H1 (cell line): ENCODE results near the gene RAD51B. TPM values are rescaled to one million over a fixed set of nuclear protein-coding genes. Genes with fewer than 3 reads are reported as not detected.

Experiments
- CTCF ChIA-PET: fragments of 300-600 bp; sonication (Branson Sonifier 250); formaldehyde crosslinking; loops from one replicate; lab custom pipeline; 2021; ENCODE audit not compliant: partially characterized antibody; lab: Charles Lee
- POLR2A ChIA-PET: fragments of 300-600 bp; sonication (Branson Sonifier 250); formaldehyde crosslinking; loops from one replicate; lab custom pipeline; 2021; ENCODE audit warnings: inconsistent platforms; ENCODE audit not compliant: partially characterized antibody; lab: Charles Lee
- DNase-seq, 2 experiments: peaks; one replicate each; pipeline versions ENCODE4 v3.0.0 to v3.0.0-alpha.2; 2010 to 2022; ENCODE audit warnings: low spot score in 2 of 2, low read depth in 1 of 2, mixed read lengths in 1 of 2
- FAIRE-seq: peaks from 2 replicates; lab custom pipeline; 2011; peaks lifted over from hg19 to GRCh38; lab: Jason Lieb, UNC
- H2AFZ ChIP-seq: 2 replicates; pipeline ENCODE4 v1.8.1; 2012; ENCODE audit warnings: low read length, inconsistent platforms
- H2AK5ac ChIP-seq: 2 replicates; pipeline ENCODE4 v1.6.1; 2013; ENCODE audit warnings: low read depth, low read length
- H2BK120ac ChIP-seq: replicated peaks from 2 replicates; pipeline ENCODE3; 2013; ENCODE audit warnings: low read depth, low read length, inconsistent platforms
- H2BK12ac ChIP-seq: 2 replicates; pipeline ENCODE4 v1.6.1; 2013; ENCODE audit warnings: low read depth, low read length
- H2BK15ac ChIP-seq: 2 replicates; pipeline ENCODE4 v1.6.1; 2013; ENCODE audit warnings: low read length
- H2BK20ac ChIP-seq: 2 replicates; pipeline ENCODE4 v1.6.1; 2013; ENCODE audit warnings: low read length
- H2BK5ac ChIP-seq: 2 replicates; pipeline ENCODE4 v1.6.1; 2013; ENCODE audit warnings: low read depth, low read length
- H3K14ac ChIP-seq: 2 replicates; pipeline ENCODE4 v1.6.1; 2013; ENCODE audit warnings: inconsistent platforms; ENCODE audit not compliant: insufficient read length
- H3K18ac ChIP-seq: 2 replicates; pipeline ENCODE4 v1.6.1; 2013; ENCODE audit warnings: low read length; ENCODE audit errors: extremely low read depth
- H3K23ac ChIP-seq: 2 replicates; pipeline ENCODE4 v1.6.1; 2013; ENCODE audit warnings: inconsistent platforms; ENCODE audit not compliant: insufficient read length
- H3K23me2 ChIP-seq: 2 replicates; pipeline ENCODE4 v1.6.1; 2013; ENCODE audit warnings: low read depth, low read length
- H3K27ac ChIP-seq: 2 replicates; pipeline ENCODE4 v1.6.1; 2011; ENCODE audit warnings: low read depth, low read length, inconsistent platforms
- H3K27me3 ChIP-seq, 4 experiments: replicated peaks in 1 of 4; 1 replicate in 1 of 4; 2 replicates in 3 of 4; pipeline versions ENCODE4 v1.6.1 to v1.8.1; 2011 to 2013; ENCODE audit warnings: low read length in 3 of 4, mild to moderate bottlenecking in 3 of 4, inconsistent platforms in 2 of 4, mixed read lengths in 2 of 4, moderate library complexity in 1 of 4; ENCODE audit not compliant: control insufficient read depth in 3 of 4, insufficient read depth in 3 of 4; ENCODE audit errors: extremely low read depth in 1 of 4
- H3K36me3 ChIP-seq, 4 experiments: 2 replicates each; pipeline versions ENCODE4 v1.6.1 to v1.8.1; 2011 to 2013; ENCODE audit warnings: mild to moderate bottlenecking in 4 of 4, low read length in 3 of 4, moderate library complexity in 2 of 4, control low read depth in 1 of 4, inconsistent platforms in 1 of 4; ENCODE audit not compliant: insufficient read depth in 4 of 4, control insufficient read depth in 2 of 4
- H3K4ac ChIP-seq: replicated peaks from 2 replicates; pipeline ENCODE3; 2013; ENCODE audit warnings: low read length, low read depth, mixed read lengths, inconsistent platforms; ENCODE audit not compliant: insufficient read length
- H3K4me1 ChIP-seq, 4 experiments: replicated peaks in 1 of 4; 1 replicate in 1 of 4; 2 replicates in 3 of 4; pipeline versions ENCODE4 v1.6.1 to v1.8.1; 2011 to 2013; ENCODE audit warnings: low read length in 3 of 4, inconsistent platforms in 2 of 4, mixed read lengths in 1 of 4; ENCODE audit not compliant: insufficient read depth in 4 of 4, control insufficient read depth in 3 of 4
- H3K4me2 ChIP-seq, 2 experiments: 2 replicates each; pipeline versions ENCODE4 v1.6.1 to v1.8.1; 2011 to 2013; ENCODE audit warnings: low read depth in 2 of 2, low read length in 2 of 2, control low read depth in 1 of 2, inconsistent platforms in 1 of 2, mild to moderate bottlenecking in 1 of 2; ENCODE audit not compliant: insufficient read depth in 1 of 2
- H3K4me3 ChIP-seq, 4 experiments: fragments of 200-600, 300-600 bp in 1 of 4; sonication (generic), shearing (Covaris generic), sonication (Bioruptor Twin) in 1 of 4; 2 replicates each; pipeline versions ENCODE4 v1.5.1 to v1.8.1; 2011 to 2016; ENCODE audit warnings: low read length in 4 of 4, low read depth in 3 of 4, control low read depth in 2 of 4, inconsistent platforms in 2 of 4, mild to moderate bottlenecking in 2 of 4, mixed read lengths in 1 of 4, moderate library complexity in 1 of 4; ENCODE audit not compliant: insufficient read depth in 2 of 4; ENCODE audit errors: extremely low read depth in 1 of 4
- H3K56ac ChIP-seq: replicated peaks from 2 replicates; pipeline ENCODE3; 2013; ENCODE audit warnings: low read depth, mild to moderate bottlenecking, mixed read lengths, low read length, inconsistent platforms; ENCODE audit not compliant: insufficient read length
- H3K79me1 ChIP-seq: 2 replicates; pipeline ENCODE4 v1.6.1; 2013; ENCODE audit warnings: low read depth, low read length, control low read depth
- H3K79me2 ChIP-seq, 2 experiments: 2 replicates each; pipeline versions ENCODE4 v1.6.1 to v1.8.1; 2012 to 2013; ENCODE audit warnings: low read length in 2 of 2, mild to moderate bottlenecking in 2 of 2, inconsistent platforms in 1 of 2; ENCODE audit not compliant: insufficient read depth in 2 of 2, control insufficient read depth in 1 of 2
- H3K9ac ChIP-seq, 4 experiments: replicated peaks in 1 of 4; 1 replicate in 1 of 4; 2 replicates in 3 of 4; pipeline versions ENCODE4 v1.6.1 to v1.8.1; 2011 to 2013; ENCODE audit warnings: low read depth in 3 of 4, low read length in 3 of 4, control low read depth in 2 of 4, mild to moderate bottlenecking in 2 of 4, moderate library complexity in 2 of 4, inconsistent platforms in 1 of 4; ENCODE audit errors: extremely low read depth in 1 of 4
- H3K9me3 ChIP-seq, 2 experiments: 2 replicates each; pipeline versions ENCODE4 v1.6.1 to v1.8.1; 2012 to 2013; ENCODE audit warnings: mild to moderate bottlenecking in 2 of 2, moderate library complexity in 2 of 2, control low read depth in 1 of 2, inconsistent platforms in 1 of 2, low read depth in 1 of 2, low read length in 1 of 2, mixed read lengths in 1 of 2; ENCODE audit not compliant: insufficient read depth in 2 of 2
- H4K20me1 ChIP-seq, 2 experiments: replicated peaks in 1 of 2; 2 replicates each; pipeline versions ENCODE3 to v1.8.1; 2011 to 2013; ENCODE audit warnings: inconsistent platforms in 2 of 2, low read length in 2 of 2, mild to moderate bottlenecking in 1 of 2; ENCODE audit not compliant: insufficient read depth in 2 of 2, control insufficient read depth in 1 of 2
- H4K5ac ChIP-seq: 2 replicates; pipeline ENCODE4 v1.6.1; 2013; ENCODE audit warnings: low read length, low read depth, mixed read lengths, inconsistent platforms; ENCODE audit not compliant: insufficient read length
- H4K8ac ChIP-seq: 2 replicates; pipeline ENCODE4 v1.8.0; 2013; ENCODE audit warnings: mild to moderate bottlenecking, moderate library complexity, low read length, inconsistent platforms; ENCODE audit not compliant: insufficient read depth; ENCODE audit errors: extremely low read depth
- H4K91ac ChIP-seq: replicated peaks from 2 replicates; pipeline ENCODE3; 2013; ENCODE audit warnings: low read length, mixed read lengths, inconsistent platforms; ENCODE audit not compliant: insufficient read length
- ASH2L ChIP-seq: fragments of 200-600, 300-600 bp; sonication (generic); IDR thresholded peaks from one replicate; pipeline ENCODE4 v1.7.1; 2017; ENCODE audit warnings: low read length
- CBX5 ChIP-seq: fragments of 300-800, 300-1000 bp; sonication (generic); IDR thresholded peaks from 2 replicates; pipeline ENCODE4 v1.7.1; 2016; ENCODE audit warnings: antibody characterized with exemption, low read length, low read depth
- E2F6 ChIP-seq: IDR thresholded peaks from 2 replicates; pipeline ENCODE4 v1.6.1; 2012; ENCODE audit warnings: inconsistent platforms
- FOSL1 ChIP-seq: IDR thresholded peaks from 2 replicates; pipeline ENCODE4 v1.6.1; 2011; ENCODE audit warnings: mild to moderate bottlenecking, low read depth, low read length, moderate library complexity; ENCODE audit not compliant: insufficient read depth
- NRF1 ChIP-seq: IDR thresholded peaks from 2 replicates; pipeline ENCODE4 v1.6.1; 2011; ENCODE audit warnings: mild to moderate bottlenecking, low read depth, low read length, improper control_type of control experiment
- TCF12 ChIP-seq: IDR thresholded peaks from 2 replicates; pipeline ENCODE4 v1.6.1; 2011; ENCODE audit warnings: low read depth, mild to moderate bottlenecking, low read length
- USF2 ChIP-seq: IDR thresholded peaks from 2 replicates; pipeline ENCODE4 v1.6.1; 2011; ENCODE audit warnings: low read length, improper control_type of control experiment
- WGBS, 2 experiments: shearing (Covaris generic) in 1 of 2; methylation state at CpG; one replicate each; pipeline versions ENCODE4 v1.1.6 to v1.1.7; 2013 to 2015; ENCODE audit warnings: low lambda C conversion rate in 2 of 2, mixed read lengths in 2 of 2, inconsistent platforms in 1 of 2, low coverage in 1 of 2, missing lambda C conversion rate in 1 of 2; ENCODE audit not compliant: insufficient replicate concordance in 2 of 2, insufficient coverage in 1 of 2, insufficient read length in 1 of 2; ENCODE audit errors: extremely low coverage in 1 of 2, missing lambda C conversion rate in 1 of 2; 5-methylcytosine and 5-hydroxymethylcytosine counted together
- polyA plus RNA-seq, 7 experiments: library from polyadenylated mRNA; depleted of rRNA in 3 of 7; stranded (reverse) in 5 of 7; unstranded in 2 of 7; fragments of >200 nt in 5 of 7; fragments of 200-250 nt in 2 of 7; gene quantifications; 1 replicate in 5 of 7; 2 replicates in 1 of 7; 4 replicates in 1 of 7; pipeline versions ENCODE4 v1.2.1 to v1.2.3, GENCODE V29; 2011 to 2013; ENCODE audit warnings: missing spikeins in 2 of 7, mixed read lengths in 2 of 7
- total RNA-seq: library from RNA; stranded (reverse); fragmentation: NEBNext Ultra II Directional; extraction: Animal tissue kit (Norgen Biotek cat#: 25700); gene quantifications from 2 replicates; pipeline ENCODE4 v1.2.1, GENCODE V29; 2021

RAD51B gene
- total and polyA plus RNA-seq, 2 of the 8 experiments (the other 6 are each of a cell fraction or from before 2014, with no cell fraction given): 3.9 to 14.9 TPM

DNA sequence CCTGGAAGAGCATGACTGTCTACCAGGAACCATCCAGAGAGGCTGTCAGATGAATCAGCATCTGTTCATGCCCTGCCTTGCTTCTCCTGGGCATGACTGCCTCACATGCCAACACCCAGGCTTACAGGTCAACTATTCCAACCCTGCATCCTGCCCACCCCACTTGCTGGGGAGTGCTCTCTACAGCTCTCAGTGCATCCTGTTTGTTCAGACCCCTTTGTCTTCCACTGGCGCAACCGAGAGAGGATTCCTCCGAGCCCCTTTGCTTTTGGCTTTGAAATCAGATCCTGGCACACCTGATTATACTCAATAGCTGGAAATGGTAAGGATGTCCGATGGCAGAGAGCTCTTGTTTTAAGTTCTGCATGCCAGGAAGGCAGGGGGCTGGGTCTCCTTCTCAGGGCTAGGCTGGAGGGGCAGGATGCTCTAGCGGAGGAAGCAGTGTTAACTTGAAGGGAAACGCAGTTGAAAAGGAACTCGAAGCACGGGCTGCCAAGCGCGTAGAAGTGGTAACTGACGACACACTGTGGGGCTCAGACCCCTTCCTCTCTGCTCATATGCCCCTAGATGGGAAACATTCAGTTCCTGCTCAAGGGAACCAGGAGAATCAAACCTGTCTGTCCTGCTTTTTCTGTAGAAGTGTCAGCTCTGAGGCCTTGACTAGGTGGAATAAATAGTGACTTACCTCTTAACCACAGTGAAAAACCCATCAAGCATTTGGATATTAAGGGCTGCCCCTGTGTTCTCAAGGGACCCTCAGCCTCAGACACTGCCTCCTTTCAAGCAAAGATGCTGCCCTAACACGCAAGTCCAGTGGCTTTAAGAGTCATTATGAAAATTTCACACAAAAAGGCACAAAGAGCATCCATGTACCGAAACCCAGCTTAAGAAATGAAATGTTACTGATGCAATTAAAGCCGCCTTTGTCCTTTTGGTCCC, 675.8 kb downstream of the RAD51B start:
- CTCF ChIA-PET: interaction anchor here (0.8 to 1.3 kb wide), 3 partner anchors 12 to 115 kb away, joined by 3 read pairs; no protein-coding TSS in a partner anchor
- TF ChIP-seq NRF1 (no peak), FOSL1 (no peak), E2F6 (no peak), CBX5 (no peak), TCF12 (no peak), USF2 (no peak), ASH2L (no peak)

More for the DNA sequence above, 675.8 kb downstream of the RAD51B start:
- Histone ChIP-seq H3K18ac (no peak overlapping the region), H2BK20ac (no peak overlapping the region), H2AK5ac (no peak overlapping the region), H3K9ac (no peak overlapping the region), H3K4me1 (peaks cover 2 to 10% (median 6%) of the 10 kb centered on the region in 4 experiments; a peak in 5 of 7 replicates), H3K9me3 (no peaks in the 10 kb centered on the region), H2BK12ac (no peak overlapping the region), H4K20me1 (no peaks in the 10 kb centered on the region), H4K91ac (peak overlapping the region; percentile 80), H3K27me3 (no peaks in the 10 kb centered on the region), H3K4ac (no peak overlapping the region), H3K56ac (no peak overlapping the region), H3K4me2 (no peak overlapping the region), H3K23me2 (no peaks in the 10 kb centered on the region), H3K4me3 (no peak overlapping the region), H2BK5ac (no peak overlapping the region), H3K36me3 (no peaks in the 10 kb centered on the region), H3K23ac (no peak overlapping the region), H4K8ac (no peak overlapping the region), H2BK120ac (no peak overlapping the region), H3K27ac (no peak overlapping the region), H2BK15ac (0 out of 2 replicates have a peak overlapping the region, but pooled peaks have one; percentile 46), H3K14ac (no peak overlapping the region), H2AFZ (no peak overlapping the region), H4K5ac (no peak overlapping the region), H3K79me1 (no peaks in the 10 kb centered on the region), H3K79me2 (no peaks in the 10 kb centered on the region)
- 91% methylated on average over 14 of the region's 14 CpGs; no CpG with 5 or more reads in 1 of the 2 experiments for WGBS, 2 experiments
- POLR2A ChIA-PET: no interaction called here
- FAIRE-seq (no peak), DNase-seq (no peak)
